ENCODE data around the gene SCAI. TPM values are rescaled to one million over a fixed set of nuclear protein-coding genes. Genes with fewer than 3 reads are reported as not detected.

SCAI gene
- total and polyA plus RNA-seq, 9 of the 15 experiments (the other 6 are each of a cell fraction or from before 2014, with no cell fraction given), result 0.70 to 12.4 (median 4.2) TPM

GRCh38 chr9:125131778-125132177 is 11.6 kb downstream of the SCAI start (continued):
- TF ChIP-seq ZNF57 (CRISPR knock-in tag; IDR thresholded peaks at IDR 0.05), result no peak
- TF ChIP-seq, protein P1, sequence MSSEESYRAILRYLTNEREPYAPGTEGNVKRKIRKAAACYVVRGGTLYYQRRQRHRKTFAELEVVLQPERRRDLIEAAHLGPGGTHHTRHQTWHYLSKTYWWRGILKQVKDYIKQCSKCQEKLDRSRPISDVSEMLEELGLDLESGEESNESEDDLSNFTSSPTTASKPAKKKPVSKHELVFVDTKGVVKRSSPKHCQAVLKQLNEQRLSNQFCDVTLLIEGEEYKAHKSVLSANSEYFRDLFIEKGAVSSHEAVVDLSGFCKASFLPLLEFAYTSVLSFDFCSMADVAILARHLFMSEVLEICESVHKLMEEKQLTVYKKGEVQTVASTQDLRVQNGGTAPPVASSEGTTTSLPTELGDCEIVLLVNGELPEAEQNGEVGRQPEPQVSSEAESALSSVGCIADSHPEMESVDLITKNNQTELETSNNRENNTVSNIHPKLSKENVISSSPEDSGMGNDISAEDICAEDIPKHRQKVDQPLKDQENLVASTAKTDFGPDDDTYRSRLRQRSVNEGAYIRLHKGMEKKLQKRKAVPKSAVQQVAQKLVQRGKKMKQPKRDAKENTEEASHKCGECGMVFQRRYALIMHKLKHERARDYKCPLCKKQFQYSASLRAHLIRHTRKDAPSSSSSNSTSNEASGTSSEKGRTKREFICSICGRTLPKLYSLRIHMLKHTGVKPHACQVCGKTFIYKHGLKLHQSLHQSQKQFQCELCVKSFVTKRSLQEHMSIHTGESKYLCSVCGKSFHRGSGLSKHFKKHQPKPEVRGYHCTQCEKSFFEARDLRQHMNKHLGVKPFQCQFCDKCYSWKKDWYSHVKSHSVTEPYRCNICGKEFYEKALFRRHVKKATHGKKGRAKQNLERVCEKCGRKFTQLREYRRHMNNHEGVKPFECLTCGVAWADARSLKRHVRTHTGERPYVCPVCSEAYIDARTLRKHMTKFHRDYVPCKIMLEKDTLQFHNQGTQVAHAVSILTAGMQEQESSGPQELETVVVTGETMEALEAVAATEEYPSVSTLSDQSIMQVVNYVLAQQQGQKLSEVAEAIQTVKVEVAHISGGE (CRISPR knock-in tag; IDR thresholded peaks at IDR 0.05), result no peak
- no peak for TF ChIP-seq ZFPM2 (CRISPR knock-in tag; IDR thresholded peaks at IDR 0.05)
- TF ChIP-seq SREBF1 (IDR thresholded peaks at IDR 0.05; ENCODE audit: borderline replicate concordance, low read depth, low read length), result no peak
- TF ChIP-seq TEAD4 (IDR thresholded peaks at IDR 0.05; ENCODE audit: low read length), result peak; percentile 91
- no peak for TF ChIP-seq TEAD4 (CRISPR knock-in tag; IDR thresholded peaks at IDR 0.05; ENCODE audit: borderline replicate concordance)
- TF ChIP-seq CXXC5 (CRISPR knock-in tag; IDR thresholded peaks at IDR 0.05), result peak; percentile 76
- TF ChIP-seq, protein P2, sequence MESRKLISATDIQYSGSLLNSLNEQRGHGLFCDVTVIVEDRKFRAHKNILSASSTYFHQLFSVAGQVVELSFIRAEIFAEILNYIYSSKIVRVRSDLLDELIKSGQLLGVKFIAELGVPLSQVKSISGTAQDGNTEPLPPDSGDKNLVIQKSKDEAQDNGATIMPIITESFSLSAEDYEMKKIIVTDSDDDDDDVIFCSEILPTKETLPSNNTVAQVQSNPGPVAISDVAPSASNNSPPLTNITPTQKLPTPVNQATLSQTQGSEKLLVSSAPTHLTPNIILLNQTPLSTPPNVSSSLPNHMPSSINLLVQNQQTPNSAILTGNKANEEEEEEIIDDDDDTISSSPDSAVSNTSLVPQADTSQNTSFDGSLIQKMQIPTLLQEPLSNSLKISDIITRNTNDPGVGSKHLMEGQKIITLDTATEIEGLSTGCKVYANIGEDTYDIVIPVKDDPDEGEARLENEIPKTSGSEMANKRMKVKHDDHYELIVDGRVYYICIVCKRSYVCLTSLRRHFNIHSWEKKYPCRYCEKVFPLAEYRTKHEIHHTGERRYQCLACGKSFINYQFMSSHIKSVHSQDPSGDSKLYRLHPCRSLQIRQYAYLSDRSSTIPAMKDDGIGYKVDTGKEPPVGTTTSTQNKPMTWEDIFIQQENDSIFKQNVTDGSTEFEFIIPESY (CRISPR knock-in tag; IDR thresholded peaks at IDR 0.05), result no peak
- TF ChIP-seq FOXM1 (IDR thresholded peaks at IDR 0.05; ENCODE audit: low read depth), result peak; percentile 67
- no peak for TF ChIP-seq FOXM1 (CRISPR knock-in tag; IDR thresholded peaks at IDR 0.05; ENCODE audit: low read depth)
- TF ChIP-seq MYBL2 (IDR thresholded peaks at IDR 0.05; ENCODE audit: low read depth), result no peak
- no peak for TF ChIP-seq MYBL2 (CRISPR knock-in tag; IDR thresholded peaks at IDR 0.05; ENCODE audit: borderline replicate concordance)
- TF ChIP-seq GABPA (tag; conservative IDR thresholded peaks at IDR 0.05; ENCODE audit: low read depth), result no peak
- no peak for TF ChIP-seq ZNF639 (CRISPR knock-in tag; conservative IDR thresholded peaks at IDR 0.05 in 1 of 2, IDR thresholded peaks at IDR 0.05 in 1 of 2)

Measured in K562 (cell line).